ENCODE data around the gene SLC26A11.
"Not testable (repeated sequence)": the region's sequence is repeated elsewhere in the genome, so short reads cannot be mapped to it uniquely, and the experiment has no call there.

Gene SLC26A11

GRCh38 chr17:80289616-80290015 lies 69.4 kb downstream of the SLC26A11 start:
- no peak for DNase-seq
- peaks cover 3% of the 10 kb centered on the region for H3K4me1 Mint-ChIP-seq
- no peaks in the 10 kb centered on the region for H3K27me3 Mint-ChIP-seq
- no peaks in the 10 kb centered on the region for H3K9me3 Mint-ChIP-seq
- no peak overlapping the region for H3K4me3 Mint-ChIP-seq
- H3K36me3 Mint-ChIP-seq = peaks cover 48% of the 10 kb centered on the region
- peak overlapping the region; percentile 38 for H3K27ac Mint-ChIP-seq
- CTCF ChIA-PET = no interaction called here

- Mint-ChIP-seq H3K27me3 (no peaks in the 10 kb centered on the region), H3K36me3 (peaks cover 52% of the 10 kb centered on the region), H3K27ac (peak overlapping the region; percentile 33), H3K9me3 (no peaks in the 10 kb centered on the region), H3K4me1 (peaks cover 3% of the 10 kb centered on the region), H3K4me3 (no peak overlapping the region)
- CTCF ChIA-PET = no interaction called here
- no peak for DNase-seq
These were observed 69.9 kb downstream of the SLC26A11 start for GRCh38 chr17:80290156-80290555.

GRCh38 chr17:80291260-80291659 lies 71.0 kb downstream of the SLC26A11 start:
- DNase-seq = no peak
- no peak overlapping the region for H3K27ac Mint-ChIP-seq
- H3K36me3 Mint-ChIP-seq = peaks cover 62% of the 10 kb centered on the region
- H3K9me3 Mint-ChIP-seq = no peaks in the 10 kb centered on the region
- no peak overlapping the region for H3K4me3 Mint-ChIP-seq
- peaks cover 3% of the 10 kb centered on the region for H3K4me1 Mint-ChIP-seq
- no peaks in the 10 kb centered on the region for H3K27me3 Mint-ChIP-seq
- CTCF ChIA-PET = no interaction called here

- Mint-ChIP-seq H3K4me1 (peaks cover 3% of the 10 kb centered on the region), H3K9me3 (no peaks in the 10 kb centered on the region), H3K27me3 (no peaks in the 10 kb centered on the region), H3K36me3 (peaks cover 68% of the 10 kb centered on the region), H3K27ac (no peak overlapping the region), H3K4me3 (no peak overlapping the region)
- DNase-seq = no peak
- CTCF ChIA-PET = no interaction called here
These were observed 71.7 kb downstream of the SLC26A11 start for GRCh38 chr17:80291691-80292487.

GRCh38 chr17:80292521-80292971 lies 72.3 kb downstream of the SLC26A11 start:
- no peak for DNase-seq
- Mint-ChIP-seq H3K27me3 (no peaks in the 10 kb centered on the region), H3K4me1 (peaks cover under 1% of the 10 kb centered on the region), H3K9me3 (no peaks in the 10 kb centered on the region), H3K27ac (no peak overlapping the region), H3K36me3 (peaks cover 63% of the 10 kb centered on the region), H3K4me3 (no peak overlapping the region)
- CTCF ChIA-PET = interaction anchor here (1.0 kb wide), 1 partner anchor 96 kb away, joined by 3 read pairs; no protein-coding TSS in a partner anchor

- DNase-seq = no peak
- H3K9me3 Mint-ChIP-seq = no peaks in the 10 kb centered on the region
- CTCF ChIA-PET = no interaction called here
- H3K4me1 Mint-ChIP-seq = no peaks in the 10 kb centered on the region
- H3K27me3 Mint-ChIP-seq = no peaks in the 10 kb centered on the region
- no peak overlapping the region for H3K4me3 Mint-ChIP-seq
- peak overlapping the region; percentile 60 for H3K27ac Mint-ChIP-seq
- H3K36me3 Mint-ChIP-seq = peaks cover 70% of the 10 kb centered on the region
These were observed 74.0 kb downstream of the SLC26A11 start for GRCh38 chr17:80294210-80294609.

GRCh38 chr17:80294653-80295052 lies 74.4 kb downstream of the SLC26A11 start:
- no peak overlapping the region for H3K4me3 Mint-ChIP-seq
- peaks cover 1% of the 10 kb centered on the region for H3K9me3 Mint-ChIP-seq
- H3K27me3 Mint-ChIP-seq = no peaks in the 10 kb centered on the region
- CTCF ChIA-PET = no interaction called here
- no peak overlapping the region for H3K27ac Mint-ChIP-seq
- H3K4me1 Mint-ChIP-seq = peaks cover 2% of the 10 kb centered on the region
- peaks cover 71% of the 10 kb centered on the region for H3K36me3 Mint-ChIP-seq
- DNase-seq = no peak

- DNase-seq = no peak
- Mint-ChIP-seq H3K36me3 (peaks cover 71% of the 10 kb centered on the region), H3K27me3 (no peaks in the 10 kb centered on the region), H3K27ac (no peak overlapping the region), H3K4me1 (peaks cover 2% of the 10 kb centered on the region), H3K9me3 (peaks cover 2% of the 10 kb centered on the region), H3K4me3 (no peak overlapping the region)
- CTCF ChIA-PET = interaction anchor here (1.1 kb wide), 1 partner anchor 57 kb away, joined by 3 read pairs; no protein-coding TSS in a partner anchor
These were observed 74.9 kb downstream of the SLC26A11 start for GRCh38 chr17:80295146-80295545.

GRCh38 chr17:80295559-80295958 lies 75.3 kb downstream of the SLC26A11 start:
- Mint-ChIP-seq H3K4me3 (no peak overlapping the region), H3K36me3 (peaks cover 71% of the 10 kb centered on the region)

GRCh38 chr17:80296221-80296620 lies 76.0 kb downstream of the SLC26A11 start:
- Mint-ChIP-seq H3K27ac (no peak overlapping the region), H3K9me3 (peaks cover 2% of the 10 kb centered on the region), H3K4me1 (peaks cover 2% of the 10 kb centered on the region), H3K4me3 (no peak overlapping the region), H3K36me3 (peaks cover 76% of the 10 kb centered on the region), H3K27me3 (no peaks in the 10 kb centered on the region)
- DNase-seq = no peak
- CTCF ChIA-PET = interaction anchor here (1.1 kb wide), 1 partner anchor 56 kb away, joined by 3 read pairs; no protein-coding TSS in a partner anchor

More at GRCh38 chr17:80295559-80295958, 75.3 kb downstream of the SLC26A11 start:
- Mint-ChIP-seq H3K27me3 (no peaks in the 10 kb centered on the region), H3K9me3 (peaks cover 2% of the 10 kb centered on the region), H3K4me1 (peaks cover 2% of the 10 kb centered on the region), H3K27ac (no peak overlapping the region)
- DNase-seq = no peak
- CTCF ChIA-PET = interaction anchor here (1.1 kb wide), 1 partner anchor 56 kb away, joined by 3 read pairs; no protein-coding TSS in a partner anchor

- Mint-ChIP-seq H3K4me1 (peaks cover 2% of the 10 kb centered on the region), H3K27me3 (no peaks in the 10 kb centered on the region), H3K4me3 (no peak overlapping the region), H3K9me3 (peaks cover 2% of the 10 kb centered on the region), H3K36me3 (peaks cover 82% of the 10 kb centered on the region), H3K27ac (no peak overlapping the region)
- CTCF ChIA-PET = no interaction called here
- DNase-seq = no peak
These were observed 77.9 kb downstream of the SLC26A11 start for GRCh38 chr17:80297996-80298560.

- CTCF ChIA-PET, H3K9me3 Mint-ChIP-seq, H3K4me3 Mint-ChIP-seq, DNase-seq, H3K27me3 Mint-ChIP-seq, H3K4me1 Mint-ChIP-seq: not testable (repeated sequence)
- Mint-ChIP-seq H3K36me3 (peaks cover 86% of the 10 kb centered on the region), H3K27ac (peak overlapping the region; percentile 4)
These were observed 79.3 kb downstream of the SLC26A11 start for GRCh38 chr17:80299350-80300100.

GRCh38 chr17:80300756-80301155 lies 80.5 kb downstream of the SLC26A11 start:
- DNase-seq, H3K27me3 Mint-ChIP-seq, H3K27ac Mint-ChIP-seq, H3K4me1 Mint-ChIP-seq, CTCF ChIA-PET, H3K4me3 Mint-ChIP-seq, H3K9me3 Mint-ChIP-seq: not testable (repeated sequence)
- peaks cover 77% of the 10 kb centered on the region for H3K36me3 Mint-ChIP-seq

Measured in activated naive CD4-positive, alpha-beta T cell treated with anti-CD3 and anti-CD28 coated beads, Interleukin-2, amount 10 ng/mL, durations not matched to agents 7 days and 5 days (primary cell).